Transverse colon (tissue), 4 donors: Measurements from ENCODE around the gene CHD2. TPM values are rescaled to one million over a fixed set of nuclear protein-coding genes. Genes with fewer than 3 reads are reported as not detected.

Source experiments
- DNase-seq: peaks from one replicate; pipeline ENCODE4 v3.0.0-alpha.2; 2019
- H3K27ac ChIP-seq, 4 donors: fragments of 200-600 bp; sonication (generic); 2 replicates each; pipeline ENCODE4 v1.5.1; 2016 to 2018; ENCODE audit warnings: inconsistent platforms in 4 of 4
- H3K27me3 ChIP-seq: fragments of 200-600 bp; sonication (generic); 2 replicates; pipeline ENCODE4 v1.5.1; 2017; ENCODE audit warnings: inconsistent platforms
- H3K36me3 ChIP-seq, 4 donors: fragments of 200-600 bp; sonication (generic); 2 replicates each; pipeline ENCODE4 v1.5.1; 2017 to 2019; ENCODE audit warnings: inconsistent platforms in 4 of 4
- H3K4me1 ChIP-seq, 4 donors: fragments of 200-600 bp; sonication (generic); 2 replicates each; pipeline ENCODE4 v1.5.1; 2017 to 2020; ENCODE audit warnings: inconsistent platforms in 4 of 4
- H3K4me3 ChIP-seq, 4 donors: fragments of 200-600 bp; sonication (generic); 1 replicate in 1 of 4; 2 replicates in 3 of 4; pipeline versions ENCODE4 v1.5.1 to v1.6.1; 2017 to 2019; ENCODE audit warnings: inconsistent platforms in 4 of 4
- H3K9me3 ChIP-seq, 2 donors: fragments of 200-600 bp; sonication (generic); 2 replicates each; pipeline ENCODE4 v1.5.1; 2017 to 2019; ENCODE audit warnings: inconsistent platforms in 2 of 2
- EP300 ChIP-seq: sonication (generic); formaldehyde crosslinking; IDR thresholded peaks from one replicate; pipeline ENCODE4 v1.6.1; 2017; ENCODE audit warnings: antibody characterized with exemption, low read depth
- POLR2A ChIP-seq: fragments of 450-650 bp; IDR thresholded peaks from one replicate; pipeline ENCODE4 v1.6.1; 2016; ENCODE audit warnings: antibody characterized with exemption, mild to moderate bottlenecking, moderate library complexity
- POLR2AphosphoS5 ChIP-seq, 3 donors: sonication (generic); formaldehyde crosslinking; IDR thresholded peaks; one replicate each; pipeline ENCODE4 v1.6.1; 2016; ENCODE audit warnings: antibody characterized with exemption in 3 of 3
- whole genome bisulfite sequencing, 2 donors: methylation state at CpG; one replicate each; pipeline ENCODE4 v1.1.5; 2018; ENCODE audit warnings: low coverage in 1 of 2; 5-methylcytosine and 5-hydroxymethylcytosine counted together
- in situ Hi-C, 4 donors: fragments of 200-750 bp; cut with MboI; loops; one replicate each; pipeline versions ENCODE4 v1.15.0 to v1.15.1; 2017; ENCODE audit warnings: low sequenced_read_pairs in 3 of 4, low pct_ligation_motif_present in 1 of 4, low pct_unique_long_range_greater_than_20kb in 1 of 4
- intact Hi-C: fragments of 100-400 bp; cut with DNase I; formaldehyde crosslinking; loops from one replicate; pipeline ENCODE4 v1.15.1; 2023; ENCODE audit warnings: low total_unique reads
- total RNA-seq, 4 donors: library from RNA; depleted of rRNA; stranded (reverse); fragments of >200 nt; gene quantifications; one replicate each; pipeline ENCODE4 v1.1.0, GENCODE V29; 2016
- TF ChIP-seq, protein P1 (sequence below), 5 experiments: fragments of 200-600 bp in 3 of 5; fragments of 450-650 bp in 2 of 5; sonication (generic) in 3 of 5; IDR thresholded peaks; 1 replicate in 2 of 5; 2 replicates in 3 of 5; pipeline ENCODE4 v1.5.1; 2016 to 2017; ENCODE audit warnings: antibody characterized with exemption in 5 of 5, inconsistent platforms in 3 of 5, mild to moderate bottlenecking in 2 of 5, moderate library complexity in 1 of 5

Gene CHD2
- total RNA-seq, 4 donors from 2014 or later = 90.5 to 190 (median 138) TPM

DNA sequence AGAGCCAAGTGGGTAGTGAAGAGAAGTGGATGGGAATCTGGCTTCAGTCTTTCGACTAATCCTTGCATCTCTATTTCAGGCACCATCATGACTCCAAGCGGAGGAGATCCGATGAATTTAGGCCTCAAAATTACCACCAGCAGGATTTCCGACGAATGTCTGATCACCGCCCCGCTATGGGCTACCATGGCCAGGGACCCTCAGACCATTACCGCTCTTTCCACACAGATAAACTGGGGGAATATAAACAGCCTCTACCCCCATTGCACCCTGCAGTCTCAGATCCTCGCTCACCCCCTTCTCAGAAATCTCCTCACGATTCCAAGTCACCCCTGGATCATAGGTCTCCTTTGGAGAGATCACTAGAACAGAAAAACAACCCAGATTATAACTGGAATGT, 124.2 kb downstream of the CHD2 start:
- in situ Hi-C loops = loop anchor here in 1 of 4 donors (10.0 kb wide), 1 partner anchor 1101 kb away; no protein-coding TSS in a partner anchor
- H3K36me3 ChIP-seq = peaks cover 2 to 62% (median 25%) of the 10 kb centered on the region in 4 donors
- H3K27ac ChIP-seq = no peak overlapping the region

DNA sequence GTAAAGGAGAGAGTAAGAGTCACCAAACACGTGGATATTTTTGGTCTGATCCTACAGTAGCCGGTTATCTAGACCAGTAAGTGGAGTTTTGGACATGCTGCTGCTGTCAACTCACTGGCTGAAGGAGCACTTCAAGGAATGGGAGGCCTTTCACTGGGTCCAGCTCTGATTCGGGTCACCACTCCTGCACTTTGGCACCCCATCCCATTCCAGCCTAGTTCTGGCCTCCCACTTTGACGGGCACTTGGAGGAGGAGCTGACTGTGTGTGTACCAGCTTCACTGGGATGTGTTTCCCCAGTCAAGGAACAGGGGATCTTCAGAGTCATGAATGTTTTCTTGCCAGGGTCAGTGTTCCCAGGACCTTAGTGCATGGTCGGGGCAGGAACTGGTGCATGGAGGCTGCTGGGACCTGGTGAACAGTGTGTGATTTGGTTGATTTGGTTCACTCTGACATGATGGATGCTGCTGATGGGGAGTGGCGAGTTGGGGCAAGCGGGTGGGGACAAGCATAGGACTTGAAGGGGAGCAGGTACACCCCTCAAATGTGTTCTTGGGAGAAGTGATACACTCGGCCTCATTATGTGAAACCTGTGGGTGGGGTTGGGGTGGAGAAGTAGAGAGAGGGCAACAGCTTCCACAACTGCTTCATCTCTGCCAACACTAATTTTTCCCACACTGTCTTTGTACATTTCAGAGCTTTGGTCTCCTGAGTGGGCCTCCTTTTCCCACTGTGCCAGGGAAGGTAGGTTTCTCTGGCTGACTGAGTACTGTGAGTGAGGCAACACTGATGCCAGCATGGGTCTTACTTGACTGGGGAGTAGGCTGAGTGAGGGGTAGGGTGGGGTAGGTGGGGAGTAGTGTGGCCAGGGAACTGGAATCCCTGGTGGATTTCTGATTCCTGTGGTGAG, 124.8 kb downstream of the CHD2 start:
- Histone ChIP-seq H3K27me3 (no peaks in the 10 kb centered on the region), H3K9me3 (no peaks in the 10 kb centered on the region), H3K27ac (no peak overlapping the region), H3K36me3 (peaks cover 2 to 55% (median 22%) of the 10 kb centered on the region in 4 donors), H3K4me3 (no peak overlapping the region), H3K4me1 (peaks cover 18 to 38% (median 29%) of the 10 kb centered on the region in 4 donors)
- DNase-seq = no peak
- in situ Hi-C loops (loop anchor here in 3 of 4 donors (10.0 to 25.0 kb wide), 2 partner anchors 1087 to 1100 kb away; no protein-coding TSS in a partner anchor), intact Hi-C loops (loop anchor here (10.0 kb wide), 1 partner anchor 230 kb away; no protein-coding TSS in a partner anchor)
- 38 to 88% methylated on average over 1 to 8 of the region's 8 CpGs for WGBS, 2 donors
- TF ChIP-seq, protein P1, sequence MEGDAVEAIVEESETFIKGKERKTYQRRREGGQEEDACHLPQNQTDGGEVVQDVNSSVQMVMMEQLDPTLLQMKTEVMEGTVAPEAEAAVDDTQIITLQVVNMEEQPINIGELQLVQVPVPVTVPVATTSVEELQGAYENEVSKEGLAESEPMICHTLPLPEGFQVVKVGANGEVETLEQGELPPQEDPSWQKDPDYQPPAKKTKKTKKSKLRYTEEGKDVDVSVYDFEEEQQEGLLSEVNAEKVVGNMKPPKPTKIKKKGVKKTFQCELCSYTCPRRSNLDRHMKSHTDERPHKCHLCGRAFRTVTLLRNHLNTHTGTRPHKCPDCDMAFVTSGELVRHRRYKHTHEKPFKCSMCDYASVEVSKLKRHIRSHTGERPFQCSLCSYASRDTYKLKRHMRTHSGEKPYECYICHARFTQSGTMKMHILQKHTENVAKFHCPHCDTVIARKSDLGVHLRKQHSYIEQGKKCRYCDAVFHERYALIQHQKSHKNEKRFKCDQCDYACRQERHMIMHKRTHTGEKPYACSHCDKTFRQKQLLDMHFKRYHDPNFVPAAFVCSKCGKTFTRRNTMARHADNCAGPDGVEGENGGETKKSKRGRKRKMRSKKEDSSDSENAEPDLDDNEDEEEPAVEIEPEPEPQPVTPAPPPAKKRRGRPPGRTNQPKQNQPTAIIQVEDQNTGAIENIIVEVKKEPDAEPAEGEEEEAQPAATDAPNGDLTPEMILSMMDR (IDR thresholded peaks at IDR 0.05) = no peak
- no peak for TF ChIP-seq POLR2A
- no peak for TF ChIP-seq POLR2AphosphoS5 (IDR thresholded peaks at IDR 0.05)
- TF ChIP-seq EP300 = no peak

More for the DNA sequence above, 124.2 kb downstream of the CHD2 start:
- TF ChIP-seq POLR2AphosphoS5 (IDR thresholded peaks at IDR 0.05) (no peak), POLR2A (no peak), EP300 (no peak)
- TF ChIP-seq, protein P1 (IDR thresholded peaks at IDR 0.05) = no peak
- intact Hi-C loops = loop anchor here (10.0 kb wide), 1 partner anchor 229 kb away; no protein-coding TSS in a partner anchor
- 91 to 96% methylated on average over 4 to 10 of the region's 10 CpGs for WGBS, 2 donors
- DNase-seq = no peak
- Histone ChIP-seq H3K4me3 (no peak overlapping the region), H3K9me3 (no peaks in the 10 kb centered on the region), H3K4me1 (peaks cover 18 to 31% (median 23%) of the 10 kb centered on the region in 4 donors), H3K27me3 (no peaks in the 10 kb centered on the region)

DNA sequence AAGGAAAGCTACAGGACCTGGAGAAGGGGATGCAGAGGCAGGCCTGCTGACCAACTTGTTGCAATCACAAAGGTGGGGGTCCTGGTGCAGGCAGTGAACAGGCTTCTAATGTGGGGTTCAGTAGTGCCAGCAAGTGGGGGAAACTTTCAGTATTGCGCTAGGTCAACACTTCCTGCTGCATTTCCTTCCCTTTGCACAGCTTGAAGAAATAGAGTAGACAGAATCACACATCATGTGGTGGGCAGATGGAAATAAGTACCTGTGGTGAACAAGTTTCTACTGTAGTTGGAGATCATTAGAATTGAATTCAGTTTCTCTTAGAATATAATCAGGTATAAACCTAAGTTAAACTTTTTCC, 125.5 kb downstream of the CHD2 start:
- Histone ChIP-seq H3K4me1 (peaks cover 22 to 44% (median 36%) of the 10 kb centered on the region in 4 donors), H3K27ac (no peak overlapping the region), H3K9me3 (no peaks in the 10 kb centered on the region), H3K36me3 (peaks cover under 1 to 48% (median 19%) of the 10 kb centered on the region in 4 donors), H3K27me3 (no peaks in the 10 kb centered on the region), H3K4me3 (no peak overlapping the region)
- intact Hi-C loops = loop anchor here (10.0 kb wide), 1 partner anchor 231 kb away; no protein-coding TSS in a partner anchor
- WGBS, 2 donors = 83 to 86% methylated on average over 1 of the region's 1 CpG
- in situ Hi-C loops = loop anchor here in 3 of 4 donors (10.0 to 25.0 kb wide), 2 partner anchors 1087 to 1099 kb away; no protein-coding TSS in a partner anchor
- TF ChIP-seq, protein P1 (IDR thresholded peaks at IDR 0.05) = no peak
- TF ChIP-seq EP300 = no peak
- no peak for DNase-seq

DNA sequence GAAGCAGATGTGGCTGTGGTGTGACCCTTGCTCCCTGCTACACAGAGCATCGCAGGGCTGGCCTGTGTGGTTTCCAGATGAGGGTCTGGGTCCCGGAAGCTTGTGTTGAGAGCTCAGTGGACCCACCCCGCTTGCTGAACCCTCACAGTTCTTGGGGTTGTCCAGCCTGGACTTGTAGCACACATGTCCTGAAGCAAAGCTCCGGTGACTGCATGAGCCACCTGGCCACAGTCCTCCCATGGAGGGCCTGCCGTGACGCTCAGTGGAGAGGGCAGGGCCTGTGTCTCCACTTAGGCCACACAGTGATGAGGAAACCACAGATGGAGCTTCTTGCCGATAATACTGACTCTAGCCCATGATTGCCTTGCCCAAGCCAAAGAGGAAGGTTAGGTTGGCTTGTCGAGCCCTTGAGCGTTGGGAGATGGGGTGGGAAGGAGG, 126.3 kb downstream of the CHD2 start:
- peaks cover 26 to 48% (median 40%) of the 10 kb centered on the region in 4 donors for H3K4me1 ChIP-seq
- H3K9me3 ChIP-seq = no peaks in the 10 kb centered on the region
- H3K27me3 ChIP-seq = no peaks in the 10 kb centered on the region
- peaks cover 0 to 42% (median 12%) of the 10 kb centered on the region in 4 donors for H3K36me3 ChIP-seq
- no peak for DNase-seq
- 92% methylated on average over 7 of the region's 9 CpGs; no CpG with 5 or more reads in 1 of the 2 donors for WGBS, 2 donors
- no peak overlapping the region for H3K4me3 ChIP-seq
- in situ Hi-C loops = loop anchor here in 3 of 4 donors (10.0 to 25.0 kb wide), 2 partner anchors 1086 to 1098 kb away; no protein-coding TSS in a partner anchor
- peak overlapping the region; percentile 76 to 86 (median 83) for H3K27ac ChIP-seq
- TF ChIP-seq EP300 (no peak), POLR2A (no peak), POLR2AphosphoS5 (IDR thresholded peaks at IDR 0.05) (no peak)
- TF ChIP-seq, protein P1 (IDR thresholded peaks at IDR 0.05) = no peak
- intact Hi-C loops = loop anchor here (10.0 kb wide), 1 partner anchor 232 kb away; no protein-coding TSS in a partner anchor
